ENCODE measurements around the gene ARFGAP1. TPM values are rescaled to one million over a fixed set of nuclear protein-coding genes. Genes with fewer than 3 reads are reported as not detected.

ARFGAP1 gene
- total and polyA plus RNA-seq, 2 of the 8 experiments (the other 6 are each of a cell fraction or from before 2014, with no cell fraction given): 93.7 to 100 TPM

DNA sequence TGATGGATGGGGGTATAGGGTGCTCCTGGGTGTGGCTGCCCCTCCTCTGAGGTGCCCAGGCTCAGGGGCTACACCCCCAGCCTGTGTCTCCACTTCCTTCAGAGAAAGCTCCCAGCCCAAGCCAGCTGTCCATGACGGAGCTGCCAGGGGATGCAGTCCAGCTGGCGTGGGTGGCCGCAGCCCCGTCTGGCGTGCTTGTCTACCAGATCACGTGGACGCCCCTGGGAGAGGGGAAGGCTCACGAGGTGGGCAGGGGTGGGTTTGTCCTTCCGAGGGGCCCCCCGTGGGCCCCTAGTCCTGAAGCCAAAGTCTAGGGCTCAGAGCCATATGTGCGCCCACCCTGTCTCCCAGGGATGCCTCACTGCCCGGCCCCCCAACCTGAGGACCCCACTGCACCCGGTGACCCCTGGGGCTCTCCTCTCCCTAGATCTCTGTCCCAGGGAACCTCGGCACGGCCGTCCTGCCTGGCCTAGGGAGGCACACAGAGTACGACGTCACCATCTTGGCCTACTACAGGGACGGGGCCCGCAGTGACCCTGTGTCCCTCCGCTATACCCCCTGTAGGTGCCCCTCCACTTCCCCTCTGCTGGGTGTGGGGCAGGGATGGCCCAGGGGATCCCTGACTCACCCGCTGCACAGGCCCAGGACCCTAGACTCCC is 40.2 kb downstream of the ARFGAP1 start:
- Histone ChIP-seq H3K4ac (replicated peaks; ENCODE audit: insufficient read length, low read depth, low read length) (no peak overlapping the region), H2AFZ (ENCODE audit: low read length) (no peak overlapping the region), H3K9ac (replicated peaks in 1 of 4; ENCODE audit: extremely low read depth in 1 of 4, low read depth in 3 of 4, low read length in 3 of 4) (no peak overlapping the region), H3K23me2 (ENCODE audit: low read depth, low read length) (no peaks in the 10 kb centered on the region), H4K20me1 (replicated peaks in 1 of 2; ENCODE audit: control insufficient read depth in 1 of 2, insufficient read depth in 2 of 2, low read length in 2 of 2) (no peaks in the 10 kb centered on the region), H3K79me1 (ENCODE audit: low read depth, low read length) (no peaks in the 10 kb centered on the region), H3K27ac (ENCODE audit: low read depth, low read length) (no peak overlapping the region), H3K4me3 (ENCODE audit: extremely low read depth in 1 of 4, insufficient read depth in 2 of 4, low read depth in 3 of 4, low read length in 4 of 4) (no peak overlapping the region), H3K9me3 (ENCODE audit: insufficient read depth in 2 of 2, low read depth in 1 of 2, low read length in 1 of 2) (no peaks in the 10 kb centered on the region), H3K14ac (ENCODE audit: insufficient read length) (no peak overlapping the region), H2BK12ac (ENCODE audit: low read depth, low read length) (no peak overlapping the region), H3K36me3 (ENCODE audit: control insufficient read depth in 2 of 4, insufficient read depth in 4 of 4, low read length in 3 of 4) (no peaks in the 10 kb centered on the region; a peak in 1 of 8 replicates), H2BK20ac (ENCODE audit: low read length) (no peak overlapping the region), H3K4me1 (replicated peaks in 1 of 4; ENCODE audit: control insufficient read depth in 3 of 4, insufficient read depth in 4 of 4, low read length in 3 of 4) (no peaks in the 10 kb centered on the region; a peak in 2 of 7 replicates), H4K91ac (replicated peaks; ENCODE audit: insufficient read length, low read length) (no peak overlapping the region), H3K27me3 (replicated peaks in 1 of 4; ENCODE audit: control insufficient read depth in 3 of 4, extremely low read depth in 1 of 4, insufficient read depth in 3 of 4, low read length in 3 of 4) (no peaks in the 10 kb centered on the region), H2AK5ac (ENCODE audit: low read depth, low read length) (no peak overlapping the region), H2BK5ac (ENCODE audit: low read depth, low read length) (no peak overlapping the region), H2BK15ac (ENCODE audit: low read length) (no peak overlapping the region), H3K56ac (replicated peaks; ENCODE audit: insufficient read length, low read depth, low read length) (no peak overlapping the region), H4K5ac (ENCODE audit: insufficient read length, low read depth, low read length) (no peak overlapping the region), H3K23ac (ENCODE audit: insufficient read length) (no peak overlapping the region), H4K8ac (ENCODE audit: extremely low read depth, insufficient read depth, low read length) (no peak overlapping the region), H3K18ac (ENCODE audit: extremely low read depth, low read length) (no peak overlapping the region), H3K79me2 (ENCODE audit: control insufficient read depth in 1 of 2, insufficient read depth in 2 of 2, low read length in 2 of 2) (no peaks in the 10 kb centered on the region), H3K4me2 (ENCODE audit: insufficient read depth in 1 of 2, low read depth in 2 of 2, low read length in 2 of 2) (no peak overlapping the region), H2BK120ac (replicated peaks; ENCODE audit: low read depth, low read length) (no peak overlapping the region)
- WGBS, 2 experiments (ENCODE audit: extremely low coverage in 1 of 2, insufficient coverage in 1 of 2, insufficient read length in 1 of 2, insufficient replicate concordance in 2 of 2, low coverage in 1 of 2, low lambda C conversion rate in 2 of 2, missing lambda C conversion rate in 1 of 2): 92% methylated on average over 16 of the region's 22 CpGs; no CpG with 5 or more reads in 1 of the 2 experiments
- DNase-seq (ENCODE audit: low read depth in 1 of 2, low spot score in 2 of 2): no peak
- POLR2A ChIA-PET (ENCODE audit: partially characterized antibody): interaction anchor here (0.6 kb wide), 1 partner anchor 64 kb away, joined by 3 read pairs; no protein-coding TSS in a partner anchor
- CTCF ChIA-PET (ENCODE audit: partially characterized antibody): interaction anchor here (0.8 to 2.2 kb wide), 4 partner anchors 9 to 68 kb away, joined by 3 to 24 read pairs (median 6); no protein-coding TSS in a partner anchor
- no peak for TF ChIP-seq SUZ12 (IDR thresholded peaks at IDR 0.05; ENCODE audit: low read length)
- TF ChIP-seq BCL11A (IDR thresholded peaks at IDR 0.05; ENCODE audit: low read depth in 2 of 2, low read length in 2 of 2): no peak
- TF ChIP-seq GABPA (IDR thresholded peaks at IDR 0.05; ENCODE audit: borderline replicate concordance, insufficient read depth, low read length): no peak
- no peak for TF ChIP-seq CHD2 (IDR thresholded peaks at IDR 0.05; ENCODE audit: low read length)
- FAIRE-seq: no peak
